ELR (cell line): Measurements from ENCODE around the gene L1CAM.

Experiments used
- DNase-seq: peaks from one replicate; pipeline ENCODE4 v3.0.0-alpha.2; 2015; ENCODE audit warnings: low read depth

Gene L1CAM

GRCh38 chrX:153878345-153878744 lies 7.6 kb downstream of the L1CAM start:
- DNase-seq, result no peak

- DNase-seq, result no peak
Observed at GRCh38 chrX:153877571-153878261, 8.3 kb downstream of the L1CAM start.

- no peak for DNase-seq
Observed at GRCh38 chrX:153876112-153876491, 9.9 kb downstream of the L1CAM start.

- DNase-seq, result peak; percentile 39
Observed at GRCh38 chrX:153875391-153876111, 10.4 kb downstream of the L1CAM start.

- DNase-seq, result peak; percentile 48
Observed at GRCh38 chrX:153874366-153875125, 11.4 kb downstream of the L1CAM start.

- DNase-seq, result no peak
Observed at GRCh38 chrX:153874085-153874365, 11.9 kb downstream of the L1CAM start.

GRCh38 chrX:153873282-153874084 lies 12.5 kb downstream of the L1CAM start:
- no peak for DNase-seq

GRCh38 chrX:153871946-153872878 lies 13.8 kb downstream of the L1CAM start:
- DNase-seq, result no peak

- DNase-seq, result no peak
Observed at GRCh38 chrX:153871451-153871850, 14.5 kb downstream of the L1CAM start.

- DNase-seq, result no peak
Observed at GRCh38 chrX:153870791-153871360, 15.1 kb downstream of the L1CAM start.

GRCh38 chrX:153870288-153870690 lies 15.7 kb downstream of the L1CAM start:
- no peak for DNase-seq

- no peak for DNase-seq
Observed at GRCh38 chrX:153869473-153870287, 16.3 kb downstream of the L1CAM start.

- no peak for DNase-seq
Observed at GRCh38 chrX:153868576-153869472, 17.1 kb downstream of the L1CAM start.

- DNase-seq, result no peak
Observed at GRCh38 chrX:153867671-153868070, 18.3 kb downstream of the L1CAM start.

GRCh38 chrX:153867139-153867538 lies 18.8 kb downstream of the L1CAM start:
- no peak for DNase-seq

GRCh38 chrX:153866302-153867019 lies 19.5 kb downstream of the L1CAM start:
- DNase-seq, result no peak

GRCh38 chrX:153865685-153866084 lies 20.3 kb downstream of the L1CAM start:
- DNase-seq, result no peak

GRCh38 chrX:153865321-153865580 lies 20.7 kb downstream of the L1CAM start:
- no peak for DNase-seq
